PC-9 (cell line): ENCODE measurements around the gene MLN. TPM values are rescaled to one million over a fixed set of nuclear protein-coding genes. Genes with fewer than 3 reads are reported as not detected.

Experiments used
- BruUV-seq: library from RNA; stranded (reverse); fragments of 400-500 nt; replicated peaks from 2 replicates; lab custom pipeline; 2021; lab: Mats Ljungman, UMichigan
- CTCF ChIA-PET: fragments of 300-600 bp; sonication (Branson Sonifier 250); formaldehyde crosslinking; loops from one replicate; lab custom pipeline; 2022; ENCODE audit warnings: antibody characterized with exemption; lab: Charles Lee
- POLR2A ChIA-PET: fragments of 300-600 bp; sonication (Branson Sonifier 250); formaldehyde crosslinking; loops from one replicate; lab custom pipeline; 2022; ENCODE audit warnings: antibody characterized with exemption; ENCODE audit not compliant: unreplicated experiment; lab: Charles Lee
- DNase-seq, 2 experiments: peaks; one replicate each; pipeline versions ENCODE4 v3.0.0 to v3.0.0-alpha.2; 2015 to 2022; ENCODE audit warnings: mixed read lengths in 1 of 2
- H2AFZ ChIP-seq: fragments of 200-600 bp; sonication (generic); 2 replicates; pipeline ENCODE4 v1.8.1; 2017; ENCODE audit warnings: antibody characterized with exemption
- H3F3A ChIP-seq: fragments of 200-600 bp; sonication (generic); 2 replicates; pipeline ENCODE4 v1.8.1; 2017; ENCODE audit warnings: antibody characterized with exemption, mild to moderate bottlenecking, low read depth; ENCODE audit not compliant: insufficient read depth
- H3K27ac ChIP-seq: fragments of 200-600 bp; sonication (generic); 2 replicates; pipeline ENCODE4 v1.6.1; 2016; ENCODE audit warnings: mixed run types
- H3K27me3 ChIP-seq: fragments of 200-600 bp; sonication (generic); 2 replicates; pipeline ENCODE4 v1.6.1; 2016; ENCODE audit warnings: low read depth, mixed run types; ENCODE audit not compliant: insufficient read depth
- H3K36me3 ChIP-seq: fragments of 200-600 bp; sonication (generic); 2 replicates; pipeline ENCODE4 v1.6.1; 2016; ENCODE audit warnings: low read depth, mixed run types
- H3K4me1 ChIP-seq: fragments of 200-600 bp; sonication (generic); replicated peaks from 2 replicates; pipeline ENCODE4 v1.6.1; 2016; ENCODE audit warnings: mixed run types; ENCODE audit not compliant: insufficient read depth
- H3K4me2 ChIP-seq: fragments of 200-600 bp; sonication (generic); 2 replicates; pipeline ENCODE4 v1.6.1; 2017; ENCODE audit warnings: mixed run types
- H3K4me3 ChIP-seq: fragments of 200-600 bp; sonication (generic); 2 replicates; pipeline ENCODE4 v1.6.1; 2016; ENCODE audit warnings: mixed run types
- H3K79me2 ChIP-seq: fragments of 200-600 bp; sonication (generic); 2 replicates; pipeline ENCODE4 v1.6.1; 2017; ENCODE audit warnings: low read depth, mixed run types
- H3K9me2 ChIP-seq: fragments of 200-600 bp; sonication (generic); 2 replicates; pipeline ENCODE4 v1.8.1; 2017; ENCODE audit warnings: mild to moderate bottlenecking; ENCODE audit not compliant: insufficient read depth
- H3K9me3 ChIP-seq: fragments of 200-600 bp; sonication (generic); 2 replicates; pipeline ENCODE4 v1.8.1; 2016; ENCODE audit warnings: low read depth; ENCODE audit not compliant: insufficient read depth
- H4K20me1 ChIP-seq: fragments of 200-600 bp; sonication (generic); 2 replicates; pipeline ENCODE4 v1.8.1; 2017; ENCODE audit not compliant: insufficient read depth
- EZH2 ChIP-seq: fragments of 200-600 bp; sonication (generic); IDR thresholded peaks from 2 replicates; pipeline ENCODE4 v1.8.0; 2017; ENCODE audit warnings: antibody characterized with exemption, low read depth
- intact Hi-C: fragments of 100-400 bp; cut with micrococcal nuclease; formaldehyde crosslinking; loops from one replicate; pipeline ENCODE4 v1.10.0; 2022; ENCODE audit not compliant: unreplicated experiment
- total RNA-seq: library from RNA; stranded (reverse); gene quantifications from 2 replicates; pipeline ENCODE4 v1.2.3, GENCODE V29; 2021
- TF ChIP-seq, protein P1 (sequence below): fragments of 200-600 bp; sonication (generic); conservative IDR thresholded peaks from 2 replicates; pipeline ENCODE4 v1.6.1; 2017; ENCODE audit warnings: mixed run types, antibody characterized with exemption, mild to moderate bottlenecking, moderate library complexity

The MLN gene
- total RNA-seq, 1 experiment from 2014 or later = not detected

- Histone ChIP-seq H2AFZ (no peak overlapping the region), H3K79me2 (no peaks in the 10 kb centered on the region), H3K4me2 (no peak overlapping the region), H4K20me1 (no peaks in the 10 kb centered on the region; the same call in 1 of the 2 replicates), H3F3A (no peaks in the 10 kb centered on the region), H3K27ac (no peak overlapping the region), H3K27me3 (peaks cover 24% of the 10 kb centered on the region; the same call in 1 of the 2 replicates), H3K9me2 (no peaks in the 10 kb centered on the region), H3K36me3 (no peaks in the 10 kb centered on the region), H3K4me3 (no peak overlapping the region), H3K9me3 (no peaks in the 10 kb centered on the region), H3K4me1 (no peaks in the 10 kb centered on the region)
- intact Hi-C loops = no loop called here
- TF ChIP-seq EZH2 = no peak
- TF ChIP-seq, protein P1, sequence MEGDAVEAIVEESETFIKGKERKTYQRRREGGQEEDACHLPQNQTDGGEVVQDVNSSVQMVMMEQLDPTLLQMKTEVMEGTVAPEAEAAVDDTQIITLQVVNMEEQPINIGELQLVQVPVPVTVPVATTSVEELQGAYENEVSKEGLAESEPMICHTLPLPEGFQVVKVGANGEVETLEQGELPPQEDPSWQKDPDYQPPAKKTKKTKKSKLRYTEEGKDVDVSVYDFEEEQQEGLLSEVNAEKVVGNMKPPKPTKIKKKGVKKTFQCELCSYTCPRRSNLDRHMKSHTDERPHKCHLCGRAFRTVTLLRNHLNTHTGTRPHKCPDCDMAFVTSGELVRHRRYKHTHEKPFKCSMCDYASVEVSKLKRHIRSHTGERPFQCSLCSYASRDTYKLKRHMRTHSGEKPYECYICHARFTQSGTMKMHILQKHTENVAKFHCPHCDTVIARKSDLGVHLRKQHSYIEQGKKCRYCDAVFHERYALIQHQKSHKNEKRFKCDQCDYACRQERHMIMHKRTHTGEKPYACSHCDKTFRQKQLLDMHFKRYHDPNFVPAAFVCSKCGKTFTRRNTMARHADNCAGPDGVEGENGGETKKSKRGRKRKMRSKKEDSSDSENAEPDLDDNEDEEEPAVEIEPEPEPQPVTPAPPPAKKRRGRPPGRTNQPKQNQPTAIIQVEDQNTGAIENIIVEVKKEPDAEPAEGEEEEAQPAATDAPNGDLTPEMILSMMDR = no peak
- ChIA-PET POLR2A (no interaction called here), CTCF (no interaction called here)
- no TSS peak for BruUV-seq
- no peak for DNase-seq
Observed at GRCh38 chr6:33850869-33851541, 47.2 kb upstream of the MLN start.

DNA sequence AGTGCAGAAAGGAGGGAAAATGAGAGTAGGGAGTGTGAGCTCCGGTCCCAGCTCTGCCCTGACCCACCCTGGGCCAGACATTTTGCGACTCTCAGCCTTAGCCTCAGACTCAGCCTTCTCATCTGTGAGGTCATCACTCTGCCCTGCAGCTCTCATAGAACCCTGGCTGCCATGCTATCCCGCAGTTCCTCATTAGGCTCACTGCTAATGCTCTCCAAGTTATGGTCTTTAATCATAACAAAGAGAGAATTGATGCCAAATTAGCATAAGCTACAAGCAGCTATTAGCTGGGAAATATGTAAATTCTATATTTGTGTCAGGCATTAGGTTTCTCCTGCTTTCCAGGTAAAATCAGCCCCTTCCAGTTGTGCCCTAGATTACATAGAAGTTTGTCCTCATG lies 46.5 kb upstream of the MLN start:
- POLR2A ChIA-PET = no interaction called here
- no peaks in the 10 kb centered on the region for H3F3A ChIP-seq
- intact Hi-C loops = no loop called here
- CTCF ChIA-PET = no interaction called here
- H3K9me3 ChIP-seq = no peaks in the 10 kb centered on the region
- no peak for DNase-seq
- peaks cover 18% of the 10 kb centered on the region; the same call in 1 of the 2 replicates for H3K27me3 ChIP-seq
- H3K4me3 ChIP-seq = no peak overlapping the region
- H3K4me2 ChIP-seq = no peak overlapping the region
- no peaks in the 10 kb centered on the region for H3K79me2 ChIP-seq
- no TSS peak for BruUV-seq
- H2AFZ ChIP-seq = no peak overlapping the region
- TF ChIP-seq, protein P1 = no peak
- no peak for TF ChIP-seq EZH2
- H3K4me1 ChIP-seq = no peaks in the 10 kb centered on the region
- H3K27ac ChIP-seq = no peak overlapping the region
- no peaks in the 10 kb centered on the region for H3K36me3 ChIP-seq
- H3K9me2 ChIP-seq = no peaks in the 10 kb centered on the region
- H4K20me1 ChIP-seq = no peaks in the 10 kb centered on the region; the same call in 1 of the 2 replicates

DNA sequence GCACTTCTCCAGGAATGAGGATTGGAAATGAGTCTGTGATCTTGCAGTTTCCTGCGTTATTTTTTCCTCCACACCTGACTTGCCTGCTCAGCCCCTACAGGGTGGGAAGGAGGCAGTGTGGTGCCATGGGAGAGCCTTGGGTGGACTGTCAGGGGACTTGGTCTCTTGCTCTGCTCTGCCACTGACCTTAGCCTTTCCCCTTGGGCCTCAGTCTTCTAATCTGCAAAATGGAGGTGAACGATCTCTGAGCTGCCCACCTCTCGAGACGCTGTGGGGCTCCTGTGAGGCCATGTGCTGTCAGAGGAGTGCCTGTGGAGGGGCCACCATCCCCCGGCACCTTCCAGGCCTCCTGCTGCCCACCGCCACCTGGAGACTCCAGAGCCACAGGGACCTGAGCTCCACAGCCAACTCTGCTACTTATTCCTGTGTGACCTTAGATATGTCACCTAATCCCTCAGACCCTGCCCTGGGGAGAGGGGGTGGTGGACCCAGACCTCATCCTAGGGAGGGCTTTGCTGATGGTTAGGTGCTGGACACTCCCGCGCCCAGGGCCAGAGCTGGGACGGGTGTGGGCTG lies 45.8 kb upstream of the MLN start:
- no peak for DNase-seq
- intact Hi-C loops = no loop called here
- no peak overlapping the region for H3K4me2 ChIP-seq
- no peak overlapping the region for H2AFZ ChIP-seq
- H4K20me1 ChIP-seq = no peaks in the 10 kb centered on the region; the same call in 1 of the 2 replicates
- POLR2A ChIA-PET = no interaction called here
- CTCF ChIA-PET = no interaction called here
- H3K36me3 ChIP-seq = no peaks in the 10 kb centered on the region
- H3K4me1 ChIP-seq = no peaks in the 10 kb centered on the region
- no peak for TF ChIP-seq EZH2
- TF ChIP-seq, protein P1 = no peak
- no peaks in the 10 kb centered on the region for H3K9me2 ChIP-seq
- no peak overlapping the region for H3K4me3 ChIP-seq
- no TSS peak for BruUV-seq
- no peak overlapping the region for H3K27ac ChIP-seq
- H3K9me3 ChIP-seq = no peaks in the 10 kb centered on the region
- H3K27me3 ChIP-seq = peaks cover 11% of the 10 kb centered on the region; the same call in 1 of the 2 replicates
- no peaks in the 10 kb centered on the region for H3F3A ChIP-seq
- H3K79me2 ChIP-seq = no peaks in the 10 kb centered on the region
